Measurements from ENCODE around the gene UBE3A. TPM values are rescaled to one million over a fixed set of nuclear protein-coding genes. Genes with fewer than 3 reads are reported as not detected.

The UBE3A gene
- total and polyA plus RNA-seq, 8 donors = 8.9 to 48.9 (median 39.0) TPM

DNA sequence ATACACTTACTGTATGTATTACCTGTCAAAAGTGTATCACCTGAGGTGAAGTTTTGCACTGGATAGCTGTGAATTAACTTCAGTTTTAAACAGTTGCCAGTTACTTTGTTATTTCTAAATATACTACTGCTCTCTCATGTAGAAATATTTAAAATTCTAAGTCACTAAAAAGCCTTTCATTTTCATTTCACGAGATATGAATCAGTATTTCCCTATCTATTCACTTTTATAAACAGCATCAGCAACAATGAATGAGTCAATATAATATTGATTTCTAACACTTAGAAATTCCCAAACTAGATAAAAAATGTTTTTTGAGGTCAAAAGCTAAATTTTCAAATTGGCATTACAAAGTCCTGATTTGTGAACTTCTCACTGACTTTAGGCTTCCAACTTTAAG, 32.6 kb downstream of the UBE3A start:
- Histone ChIP-seq H3K36me3 (peaks cover 0 to 17% (median 6%) of the 10 kb centered on the region in 3 donors), H3K4me1 (peaks cover 0 to 32% (median 23%) of the 10 kb centered on the region in 3 donors), H3K27me3 (no peaks in the 10 kb centered on the region), H3K27ac (no peak overlapping the region), H3K4me3 (no peak overlapping the region), H3K9me3 (peaks cover 0 to under 1% (median 0%) of the 10 kb centered on the region in 4 donors)
- WGBS, 2 donors = 50 to 62% methylated on average over 1 of the region's 1 CpG
- FAIRE-seq = no peak
- ATAC-seq = no peak
- TF ChIP-seq, protein P1, sequence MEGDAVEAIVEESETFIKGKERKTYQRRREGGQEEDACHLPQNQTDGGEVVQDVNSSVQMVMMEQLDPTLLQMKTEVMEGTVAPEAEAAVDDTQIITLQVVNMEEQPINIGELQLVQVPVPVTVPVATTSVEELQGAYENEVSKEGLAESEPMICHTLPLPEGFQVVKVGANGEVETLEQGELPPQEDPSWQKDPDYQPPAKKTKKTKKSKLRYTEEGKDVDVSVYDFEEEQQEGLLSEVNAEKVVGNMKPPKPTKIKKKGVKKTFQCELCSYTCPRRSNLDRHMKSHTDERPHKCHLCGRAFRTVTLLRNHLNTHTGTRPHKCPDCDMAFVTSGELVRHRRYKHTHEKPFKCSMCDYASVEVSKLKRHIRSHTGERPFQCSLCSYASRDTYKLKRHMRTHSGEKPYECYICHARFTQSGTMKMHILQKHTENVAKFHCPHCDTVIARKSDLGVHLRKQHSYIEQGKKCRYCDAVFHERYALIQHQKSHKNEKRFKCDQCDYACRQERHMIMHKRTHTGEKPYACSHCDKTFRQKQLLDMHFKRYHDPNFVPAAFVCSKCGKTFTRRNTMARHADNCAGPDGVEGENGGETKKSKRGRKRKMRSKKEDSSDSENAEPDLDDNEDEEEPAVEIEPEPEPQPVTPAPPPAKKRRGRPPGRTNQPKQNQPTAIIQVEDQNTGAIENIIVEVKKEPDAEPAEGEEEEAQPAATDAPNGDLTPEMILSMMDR (IDR thresholded peaks at IDR 0.05) = no peak
- no peak for DNase-seq
- intact Hi-C loops (cut with DNase I) = no loop called here

DNA sequence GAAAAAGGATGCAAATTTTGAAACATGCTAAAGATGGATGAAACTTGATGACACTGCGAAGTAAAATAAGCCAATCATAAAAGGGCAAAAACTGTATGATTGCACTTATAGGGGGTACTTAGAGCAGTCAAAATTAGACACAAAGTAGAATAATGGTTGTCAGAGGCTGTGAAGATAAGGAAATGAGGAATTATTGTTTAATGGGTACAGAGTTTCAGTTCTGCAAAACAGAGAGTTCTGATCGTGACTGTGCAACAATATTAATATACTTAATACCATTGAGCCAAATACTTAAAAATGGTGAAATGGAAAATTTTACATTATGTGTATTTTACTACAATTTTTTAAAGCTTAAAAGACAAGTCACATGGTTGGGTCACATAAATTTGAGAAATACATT, 35.1 kb downstream of the UBE3A start:
- 96 to 97% methylated on average over 2 of the region's 2 CpGs for WGBS, 2 donors
- DNase-seq (no peak), ATAC-seq (no peak), FAIRE-seq (no peak)
- Histone ChIP-seq H3K9me3 (peaks cover 0 to 4% (median 0%) of the 10 kb centered on the region in 4 donors), H3K27me3 (no peaks in the 10 kb centered on the region), H3K4me1 (peaks cover 0 to 23% (median 9%) of the 10 kb centered on the region in 3 donors), H3K4me3 (no peak overlapping the region), H3K36me3 (peaks cover 0 to 17% (median 6%) of the 10 kb centered on the region in 3 donors), H3K27ac (no peak overlapping the region)
- TF ChIP-seq, protein P1 (IDR thresholded peaks at IDR 0.05) = no peak
- intact Hi-C loops (cut with DNase I) = no loop called here

DNA sequence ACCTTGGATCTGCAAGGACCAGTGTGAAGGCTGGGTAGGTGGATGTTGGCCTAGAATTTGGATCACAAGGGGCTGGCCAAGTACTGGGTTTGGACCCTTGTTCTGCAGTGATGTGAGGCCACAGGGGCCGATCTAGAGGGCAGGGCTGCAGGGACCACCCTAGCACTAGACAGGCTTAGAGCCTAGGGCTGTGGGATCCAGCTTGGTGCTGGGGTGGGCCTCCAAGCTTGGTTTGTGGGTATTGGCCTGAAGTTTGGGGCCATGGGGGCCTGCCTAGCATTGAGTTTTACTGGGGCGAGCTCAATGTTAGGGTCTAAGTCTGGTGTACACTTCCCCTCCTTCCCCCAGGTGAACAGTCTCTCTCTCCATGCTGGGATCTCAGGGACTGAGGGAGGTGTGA, 36.5 kb downstream of the UBE3A start:
- ATAC-seq (no peak), DNase-seq (peak in 1 of 6 donors; percentile 23), FAIRE-seq (no peak)
- intact Hi-C loops (cut with DNase I) = no loop called here
- no peaks in the 10 kb centered on the region for H3K27me3 ChIP-seq
- H3K4me1 ChIP-seq = peaks cover 0 to 14% (median 10%) of the 10 kb centered on the region in 3 donors
- H3K4me3 ChIP-seq = no peak overlapping the region
- peaks cover 0 to 4% (median 0%) of the 10 kb centered on the region in 4 donors for H3K9me3 ChIP-seq
- peaks cover 0 to 17% (median 6%) of the 10 kb centered on the region in 3 donors for H3K36me3 ChIP-seq
- 98 to 100% methylated on average over 2 of the region's 2 CpGs for WGBS, 2 donors
- H3K27ac ChIP-seq = no peak overlapping the region
- TF ChIP-seq, protein P1 (IDR thresholded peaks at IDR 0.05) = no peak

DNA sequence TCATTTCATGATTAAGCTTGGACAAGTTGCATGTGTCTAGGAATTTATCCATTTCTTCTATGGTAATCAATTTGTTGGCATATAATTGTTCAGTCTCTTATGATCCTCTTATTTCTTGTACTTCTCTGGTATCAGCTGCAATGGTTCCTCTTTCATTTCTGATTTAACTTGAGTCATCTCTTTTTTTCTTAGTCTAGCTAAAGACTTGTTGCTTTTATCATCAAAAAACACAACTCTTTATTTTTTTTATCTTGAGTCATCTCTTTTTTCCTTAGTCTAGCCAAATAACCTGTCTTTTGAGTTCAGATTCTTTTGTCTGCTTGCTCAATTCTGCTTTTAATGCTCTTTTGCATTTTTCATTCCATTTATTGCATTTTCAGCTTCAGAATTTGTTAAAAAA, 37.3 kb downstream of the UBE3A start:
- Histone ChIP-seq H3K36me3 (peaks cover 0 to 17% (median 6%) of the 10 kb centered on the region in 3 donors), H3K27ac (no peak overlapping the region), H3K27me3 (no peaks in the 10 kb centered on the region), H3K9me3 (peaks cover 0 to 4% (median 0%) of the 10 kb centered on the region in 4 donors), H3K4me3 (no peak overlapping the region), H3K4me1 (peaks cover 0 to 7% (median 6%) of the 10 kb centered on the region in 3 donors)
- intact Hi-C loops (cut with DNase I) = no loop called here
- DNase-seq = no peak
- no peak for FAIRE-seq
- no peak for ATAC-seq
- TF ChIP-seq, protein P1 (IDR thresholded peaks at IDR 0.05) = no peak

DNA sequence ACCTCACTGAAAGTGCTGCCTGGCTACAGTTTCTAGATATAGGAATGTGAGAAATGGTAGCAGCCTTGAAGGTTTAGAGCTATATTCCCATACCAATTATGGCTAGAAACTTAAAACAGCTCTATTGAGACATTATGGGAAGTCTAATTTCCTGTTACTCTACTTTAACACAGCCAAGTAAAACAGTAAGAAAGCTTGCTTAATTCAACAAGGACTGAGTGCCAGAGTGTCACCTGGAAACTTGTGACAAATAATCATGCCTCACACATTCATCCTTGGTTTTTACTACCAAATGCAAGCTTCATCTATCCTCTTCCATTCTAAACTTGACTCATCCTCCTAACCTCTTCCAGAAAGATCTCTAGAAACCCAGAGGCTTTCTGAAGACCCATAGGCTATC, 41.7 kb downstream of the UBE3A start:
- Histone ChIP-seq H3K27ac (peak overlapping the region in 1 of 4 donors; percentile 4), H3K27me3 (no peaks in the 10 kb centered on the region), H3K4me3 (no peak overlapping the region), H3K36me3 (peaks cover 0 to 6% (median 2%) of the 10 kb centered on the region in 3 donors), H3K4me1 (peaks cover 0 to 4% (median 0%) of the 10 kb centered on the region in 3 donors), H3K9me3 (peaks cover 0 to 4% (median 0%) of the 10 kb centered on the region in 4 donors)
- FAIRE-seq = no peak
- no peak for DNase-seq
- ATAC-seq = peak in 3 of 4 donors; percentile 65 to 82 (median 74)
- intact Hi-C loops (cut with DNase I) = no loop called here
- TF ChIP-seq, protein P1 (IDR thresholded peaks at IDR 0.05) = no peak
